Effector CD4-positive, alpha-beta T cell (primary cell): Measurements from ENCODE around the gene VPS37B.
"Not testable (repeated sequence)": the region's sequence is repeated elsewhere in the genome, so short reads cannot be mapped to it uniquely, and the experiment has no call there.

Experiments used
- DNase-seq: peaks from one replicate; pipeline ENCODE4 v3.0.0-alpha.2; 2020

VPS37B gene

DNA sequence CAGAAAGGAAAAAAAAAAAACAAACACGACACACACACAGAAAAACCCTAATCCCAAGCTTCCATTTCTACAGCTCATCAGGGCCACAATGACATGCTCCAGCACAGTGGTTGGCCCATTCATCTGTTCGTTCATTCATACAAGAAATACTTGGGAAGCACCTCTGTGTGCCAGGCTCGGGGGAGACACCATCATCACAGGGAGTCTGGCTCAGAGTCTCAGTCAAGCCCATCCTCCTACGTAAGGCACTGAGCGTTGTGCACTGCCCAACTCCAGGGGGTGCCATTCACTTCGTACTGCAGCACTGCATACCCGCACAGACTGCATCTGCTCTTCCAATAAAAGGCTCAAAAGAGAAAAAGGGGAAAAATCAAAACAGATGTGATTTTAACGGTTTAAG lies 15.3 kb downstream of the VPS37B start:
- no peak for DNase-seq

DNA sequence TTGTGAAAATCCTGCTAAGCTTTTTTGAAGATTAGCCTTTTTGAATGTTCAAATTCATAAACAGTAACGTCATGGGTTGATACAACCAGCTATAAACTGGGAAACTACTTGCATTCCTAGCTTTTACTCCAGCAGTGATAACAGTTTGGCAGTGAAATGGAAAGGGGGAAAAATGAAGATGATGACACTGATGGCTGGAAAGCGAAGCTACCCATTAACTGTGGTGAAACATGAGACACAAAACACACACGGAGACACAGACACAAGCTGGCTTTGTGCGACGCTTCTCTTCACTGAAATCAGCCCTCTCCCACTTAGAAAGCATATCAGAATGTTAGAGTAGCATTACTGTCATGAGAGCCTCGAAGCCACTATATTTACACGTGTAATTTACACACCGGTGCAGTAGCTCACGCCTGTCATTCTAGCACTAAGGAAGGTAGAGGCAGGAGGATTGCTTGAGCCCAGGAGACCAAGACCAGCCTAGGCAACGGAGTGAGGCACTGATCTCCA lies 15.7 kb downstream of the VPS37B start:
- no peak for DNase-seq

GRCh38 chr12:122878780-122879612 lies 16.9 kb downstream of the VPS37B start:
- DNase-seq: no peak

- no peak for DNase-seq
Observed at GRCh38 chr12:122876731-122877130, 19.2 kb downstream of the VPS37B start.

DNA sequence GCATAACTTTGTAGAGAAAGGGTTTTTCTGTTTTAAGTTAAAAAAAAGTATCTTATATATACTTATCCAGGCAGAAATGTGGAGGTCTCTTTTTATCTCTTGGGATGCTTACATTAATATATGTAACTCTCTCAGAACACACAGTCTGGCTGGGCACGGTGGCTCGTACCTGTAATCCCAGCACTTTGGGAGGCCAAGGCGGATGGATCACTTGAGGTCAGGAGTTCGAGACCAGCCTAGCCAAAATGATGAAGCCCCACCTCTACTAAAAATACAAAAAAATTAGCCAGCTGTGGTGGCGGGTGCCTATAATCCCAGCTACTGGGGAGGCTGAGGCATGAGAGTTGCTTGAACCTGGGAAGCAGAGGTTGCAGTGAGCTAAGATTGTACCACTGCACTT lies 19.6 kb downstream of the VPS37B start:
- not testable (repeated sequence) for DNase-seq

DNA sequence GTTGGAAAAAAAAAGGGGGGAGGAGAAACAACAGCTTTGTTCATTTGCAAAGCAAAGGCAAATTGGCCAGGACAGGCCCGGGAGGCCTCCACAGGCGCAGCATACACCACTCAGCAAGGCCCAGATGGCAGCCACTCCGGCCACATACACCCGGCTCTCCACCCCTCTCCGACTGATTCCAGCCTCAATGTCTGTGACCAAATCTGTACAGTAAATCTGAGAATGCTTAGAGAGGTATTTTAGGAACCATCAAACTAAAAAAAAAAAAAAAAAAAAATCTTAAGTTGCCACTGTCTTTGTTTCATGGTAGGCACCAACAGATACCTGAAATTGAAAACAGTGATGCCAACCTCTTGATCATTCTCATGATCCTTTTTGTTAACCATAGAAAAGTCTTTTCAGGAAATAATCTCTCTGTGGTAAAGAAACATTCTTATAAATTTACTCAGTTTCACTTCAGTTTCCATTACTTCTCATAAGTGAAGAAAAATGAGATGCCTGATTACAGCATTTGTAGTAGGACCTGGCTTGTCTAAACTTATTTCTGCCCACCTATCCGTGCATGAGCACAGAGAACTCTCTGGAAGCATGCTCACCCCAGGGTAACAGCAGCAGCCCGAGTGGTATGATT lies 20.2 kb downstream of the VPS37B start:
- no peak for DNase-seq

DNA sequence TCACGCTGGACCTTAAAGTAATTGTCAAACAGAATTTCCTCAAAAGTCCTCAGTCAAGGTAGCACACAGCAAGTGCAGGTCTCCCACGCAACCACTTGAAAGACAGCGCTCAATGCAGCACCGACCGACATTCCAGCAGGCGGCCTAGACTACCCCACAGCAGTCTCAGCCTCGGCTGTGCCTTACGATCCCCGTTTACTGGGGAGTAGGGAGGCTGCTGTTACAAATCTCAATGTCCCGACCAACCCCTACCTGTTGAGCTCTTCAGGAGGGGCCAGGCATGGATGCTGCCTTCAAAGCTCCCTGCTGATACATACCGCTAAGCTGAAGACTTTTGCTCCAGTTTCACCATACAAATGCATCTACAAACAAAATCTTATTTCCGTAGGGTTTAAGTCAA lies 21.8 kb downstream of the VPS37B start:
- DNase-seq: no peak

DNA sequence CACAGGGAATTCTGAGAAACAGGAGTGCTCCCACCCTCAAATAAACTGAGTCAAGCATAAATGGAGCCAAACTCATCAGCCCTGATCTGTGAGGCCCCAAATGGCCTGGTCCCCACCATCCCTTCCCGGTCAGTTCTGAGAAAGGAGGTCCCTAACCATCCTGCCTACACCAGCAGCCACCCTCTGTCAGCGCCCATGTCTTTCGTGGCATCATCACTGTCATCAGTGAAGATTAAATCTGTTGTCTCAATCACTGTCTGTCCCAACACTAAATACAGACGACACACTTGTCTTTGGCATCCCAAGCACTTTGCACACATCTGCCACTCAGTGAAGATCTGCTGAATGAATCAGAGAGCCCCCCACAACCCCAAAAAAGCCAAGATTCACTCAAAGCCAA lies 22.4 kb downstream of the VPS37B start:
- DNase-seq: no peak

GRCh38 chr12:122872815-122873361 lies 23.0 kb downstream of the VPS37B start:
- DNase-seq: no peak

DNA sequence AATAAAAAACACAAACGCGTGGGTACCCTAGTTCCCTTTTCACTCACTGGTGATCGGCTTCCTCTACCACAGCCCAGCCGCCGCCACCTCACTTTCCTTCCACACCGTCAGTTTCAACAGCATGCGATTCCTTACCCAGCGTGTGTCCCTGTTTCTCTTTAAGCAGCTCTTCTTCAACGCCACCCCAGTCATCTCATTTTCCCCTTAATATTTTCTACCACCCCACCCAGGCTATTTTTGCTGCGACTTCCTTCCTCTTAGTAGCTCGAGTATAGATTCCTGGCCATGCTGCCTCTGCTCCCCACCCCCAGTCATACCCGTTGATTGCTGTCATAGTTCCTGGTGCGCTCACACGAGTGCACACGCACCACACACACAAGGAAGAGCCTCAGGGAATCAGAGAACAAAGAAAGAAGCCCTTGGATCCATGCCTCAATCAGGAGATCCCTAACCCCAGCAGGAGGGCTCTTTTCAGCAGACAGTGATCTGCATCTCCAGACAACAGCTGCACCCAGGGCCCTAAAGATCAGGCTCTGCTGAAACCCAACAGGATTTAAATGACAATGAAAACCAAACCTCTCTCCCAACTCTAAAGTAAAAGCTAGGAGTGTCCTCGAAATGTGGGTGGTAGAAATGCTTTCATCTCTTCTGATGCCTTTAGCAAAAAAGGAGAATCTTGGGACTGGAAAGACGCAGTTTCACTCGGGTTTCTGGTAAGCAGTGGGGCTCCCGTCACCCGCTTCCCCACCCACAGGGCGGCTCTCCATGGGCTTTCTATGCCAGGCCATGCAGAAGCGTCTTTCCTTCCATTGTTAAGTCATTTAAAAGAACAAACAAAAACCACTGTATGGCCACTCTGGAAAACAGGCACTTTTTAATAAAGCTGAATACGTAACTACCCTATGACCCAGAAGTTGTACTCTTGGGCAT lies 23.8 kb downstream of the VPS37B start:
- DNase-seq: no peak

DNA sequence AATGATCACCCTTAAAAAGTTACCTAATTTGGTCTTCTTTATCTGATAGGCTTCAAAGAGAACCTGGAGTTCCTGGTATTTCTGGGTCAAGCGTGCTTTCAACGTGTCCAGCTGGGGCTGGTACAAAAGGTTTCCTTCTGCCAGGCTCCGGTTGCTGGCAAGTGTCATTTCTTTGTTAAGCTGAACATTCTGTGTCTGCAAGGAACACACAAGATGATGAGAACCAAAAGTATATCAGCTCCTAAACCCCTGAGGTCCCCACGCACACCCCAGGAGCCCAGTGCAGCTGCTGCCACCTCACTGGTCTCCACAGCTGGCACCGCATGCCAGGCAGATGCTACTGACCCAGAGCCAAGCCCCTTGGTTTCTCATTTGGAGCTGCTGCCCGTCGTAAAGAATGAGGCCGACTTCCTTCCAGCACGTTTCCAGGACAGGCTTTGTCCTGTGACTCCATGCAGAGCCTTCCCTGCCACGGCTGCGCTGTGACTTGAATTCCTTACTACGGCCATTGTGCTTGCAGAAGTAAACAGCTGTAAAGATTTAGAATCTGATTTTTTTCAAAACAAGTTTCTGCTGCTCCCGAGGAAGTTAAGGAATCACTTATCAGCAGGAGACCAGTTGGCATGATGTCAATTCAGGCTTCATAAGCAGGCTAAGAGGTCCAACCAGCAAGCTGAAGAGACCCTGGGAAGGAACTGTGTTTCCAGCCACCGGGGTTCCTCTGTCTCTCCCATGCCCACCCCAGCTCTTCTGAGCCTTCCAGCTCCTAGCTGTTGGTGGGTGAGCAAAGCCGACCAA lies 24.9 kb downstream of the VPS37B start:
- no peak for DNase-seq

- DNase-seq: no peak
Observed at GRCh38 chr12:122870163-122870842, 25.6 kb downstream of the VPS37B start.

GRCh38 chr12:122869207-122869973 lies 26.5 kb downstream of the VPS37B start:
- no peak for DNase-seq

- DNase-seq: no peak
Observed at GRCh38 chr12:122868471-122869177, 27.3 kb downstream of the VPS37B start.

DNA sequence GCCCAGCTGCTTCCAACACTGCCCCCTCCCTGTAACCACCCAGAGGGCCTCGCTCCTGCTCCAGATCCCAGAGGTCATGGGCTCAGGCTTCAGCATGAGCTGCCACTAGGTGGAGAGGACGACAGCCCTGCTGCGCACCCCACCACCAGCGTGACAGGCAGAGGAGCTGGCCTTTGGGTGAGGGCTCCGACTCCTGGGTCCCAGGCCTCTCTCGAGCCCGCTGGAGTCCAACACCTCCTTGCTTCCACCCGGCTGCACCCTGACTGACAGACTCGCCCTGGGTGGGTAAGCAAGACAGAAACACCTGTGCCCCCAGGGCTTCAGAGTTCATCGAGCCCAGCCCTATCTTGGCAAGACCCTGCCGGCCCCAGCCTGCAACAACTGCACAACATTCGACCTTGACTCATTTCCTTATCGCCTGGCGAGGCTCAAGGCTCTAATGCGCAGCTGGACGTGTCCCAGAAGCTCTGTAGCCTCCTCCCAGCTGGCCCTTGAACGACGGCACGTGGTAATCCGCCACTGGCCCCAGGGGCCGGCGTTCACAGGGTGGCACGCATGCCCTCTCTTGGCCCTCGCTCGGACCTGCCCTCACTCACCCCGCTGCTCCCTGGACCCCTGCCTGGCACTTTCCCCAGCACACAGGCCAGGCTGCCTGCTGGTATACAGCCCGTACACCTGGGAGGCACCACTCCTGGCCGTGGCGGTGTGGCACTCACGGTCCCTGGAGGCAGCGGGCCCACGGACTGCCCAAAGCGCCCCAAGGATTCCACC lies 28.0 kb downstream of the VPS37B start:
- no peak for DNase-seq

GRCh38 chr12:122866950-122867607 lies 28.8 kb downstream of the VPS37B start:
- DNase-seq: no peak

- DNase-seq: no peak
Observed at GRCh38 chr12:122866379-122866778, 29.5 kb downstream of the VPS37B start.
